ENCODE results near the gene PNRC1. TPM values are rescaled to one million over a fixed set of nuclear protein-coding genes. Genes with fewer than 3 reads are reported as not detected.
A peak's percentile ranks its signal among the peaks of the same experiment; 100 is the strongest.

The PNRC1 gene
- total RNA-seq, 1 donor from 2014 or later: 132 TPM

DNA sequence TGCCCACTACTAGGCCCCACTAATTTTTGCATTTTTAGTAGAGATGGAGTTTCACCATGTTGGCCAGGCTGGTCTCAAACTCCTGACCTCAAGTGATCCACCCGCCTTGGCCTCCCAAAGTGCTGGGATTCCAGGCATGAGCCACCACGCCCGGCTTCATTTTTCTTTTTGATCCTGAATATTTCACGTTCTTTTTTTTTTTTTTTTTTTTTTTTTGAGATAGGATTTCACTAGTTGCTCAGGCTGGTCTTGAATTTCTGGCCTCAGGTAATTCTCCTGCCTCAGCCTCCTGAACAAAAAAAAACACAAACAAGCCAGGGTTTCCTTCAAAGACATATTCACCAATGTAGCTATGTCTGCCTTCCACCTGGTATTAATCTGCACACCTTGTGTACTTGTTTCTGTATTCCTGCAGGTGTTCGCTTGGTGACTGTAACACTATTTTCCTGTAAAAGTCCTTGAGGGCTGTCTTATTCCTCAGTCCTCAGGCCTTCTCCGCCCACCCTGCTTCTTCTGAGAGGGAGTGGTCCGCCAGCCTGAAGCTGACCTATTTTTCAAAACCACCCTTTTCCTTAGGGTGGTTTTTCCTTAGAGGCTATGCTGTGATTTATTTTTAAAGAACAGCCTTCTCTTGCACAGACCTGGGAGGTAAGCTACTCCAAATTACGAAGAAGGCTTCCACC is 36.1 kb upstream of the PNRC1 start:
- no peak overlapping the region for H3K27ac ChIP-seq (ENCODE audit: low read depth, low read length)
- no peaks in the 10 kb centered on the region for H3K4me1 ChIP-seq (ENCODE audit: control insufficient read depth in 3 of 3, insufficient read depth in 3 of 3, low read length in 3 of 3)
- H3K27me3 ChIP-seq (ENCODE audit: control insufficient read depth in 3 of 3, insufficient read depth in 3 of 3, low read length in 3 of 3): no peaks in the 10 kb centered on the region
- no peaks in the 10 kb centered on the region for H3K9me3 ChIP-seq (ENCODE audit: control insufficient read depth in 3 of 3, low read length in 3 of 3)
- H3K36me3 ChIP-seq (ENCODE audit: control insufficient read depth in 3 of 3, insufficient read depth in 3 of 3, low read length in 3 of 3): no peaks in the 10 kb centered on the region
- no peak overlapping the region for H3K9ac ChIP-seq (ENCODE audit: low read depth in 1 of 3, low read length in 3 of 3)
- no peak overlapping the region for H3K4me3 ChIP-seq (ENCODE audit: low read length in 3 of 3)

DNA sequence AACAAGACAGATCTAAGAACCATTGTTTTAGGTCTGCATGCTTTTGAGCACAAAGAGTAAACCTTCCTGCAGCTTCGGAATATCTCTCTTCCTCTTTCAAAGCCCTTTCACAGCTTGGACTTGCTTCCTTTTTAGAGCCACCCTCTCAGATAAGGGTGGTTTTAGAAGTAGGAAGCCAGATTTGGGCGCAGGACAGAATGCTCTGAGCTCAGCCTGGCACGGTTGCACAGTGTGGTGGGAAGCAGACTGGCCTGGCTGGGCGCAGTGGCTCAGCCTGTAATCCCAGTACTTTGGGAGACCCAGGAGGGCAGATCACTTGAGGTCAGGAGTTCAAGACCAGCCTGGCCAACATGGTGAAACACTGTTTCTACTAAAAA is 35.6 kb upstream of the PNRC1 start:
- no peak overlapping the region for H3K27ac ChIP-seq (ENCODE audit: low read depth, low read length)
- no peaks in the 10 kb centered on the region for H3K9me3 ChIP-seq (ENCODE audit: control insufficient read depth in 3 of 3, low read length in 3 of 3)
- H3K9ac ChIP-seq (ENCODE audit: low read depth in 1 of 3, low read length in 3 of 3): no peak overlapping the region
- no peak overlapping the region for H3K4me3 ChIP-seq (ENCODE audit: low read length in 3 of 3)
- H3K4me1 ChIP-seq (ENCODE audit: control insufficient read depth in 3 of 3, insufficient read depth in 3 of 3, low read length in 3 of 3): no peaks in the 10 kb centered on the region
- H3K36me3 ChIP-seq (ENCODE audit: control insufficient read depth in 3 of 3, insufficient read depth in 3 of 3, low read length in 3 of 3): no peaks in the 10 kb centered on the region
- H3K27me3 ChIP-seq (ENCODE audit: control insufficient read depth in 3 of 3, insufficient read depth in 3 of 3, low read length in 3 of 3): no peaks in the 10 kb centered on the region

DNA sequence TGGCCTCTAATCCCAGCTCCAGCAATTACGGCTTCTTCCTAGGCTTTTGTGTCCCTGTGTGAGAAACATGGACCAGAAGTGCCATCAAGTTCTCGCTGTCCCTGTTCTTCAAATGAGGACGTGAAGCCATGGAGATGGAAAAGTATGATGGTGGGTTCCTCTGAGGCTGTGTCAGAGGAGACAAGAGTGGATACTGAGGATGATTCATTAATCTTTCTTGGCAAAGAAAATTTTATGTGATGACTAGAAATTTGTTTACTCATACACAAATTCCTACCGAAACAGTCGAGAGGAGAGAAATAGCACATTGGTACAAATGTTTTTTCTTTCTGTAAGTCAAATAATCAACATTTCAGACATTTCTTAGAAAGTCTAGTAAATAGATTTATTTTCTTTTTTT is 35.0 kb upstream of the PNRC1 start:
- no peaks in the 10 kb centered on the region for H3K36me3 ChIP-seq (ENCODE audit: control insufficient read depth in 3 of 3, insufficient read depth in 3 of 3, low read length in 3 of 3)
- H3K9me3 ChIP-seq (ENCODE audit: control insufficient read depth in 3 of 3, low read length in 3 of 3): no peaks in the 10 kb centered on the region
- H3K27ac ChIP-seq (ENCODE audit: low read depth, low read length): no peak overlapping the region
- H3K27me3 ChIP-seq (ENCODE audit: control insufficient read depth in 3 of 3, insufficient read depth in 3 of 3, low read length in 3 of 3): no peaks in the 10 kb centered on the region
- peaks cover 0 to 3% (median 3%) of the 10 kb centered on the region in 3 donors for H3K4me1 ChIP-seq (ENCODE audit: control insufficient read depth in 3 of 3, insufficient read depth in 3 of 3, low read length in 3 of 3)
- no peak overlapping the region for H3K9ac ChIP-seq (ENCODE audit: low read depth in 1 of 3, low read length in 3 of 3)
- no peak overlapping the region for H3K4me3 ChIP-seq (ENCODE audit: low read length in 3 of 3)

DNA sequence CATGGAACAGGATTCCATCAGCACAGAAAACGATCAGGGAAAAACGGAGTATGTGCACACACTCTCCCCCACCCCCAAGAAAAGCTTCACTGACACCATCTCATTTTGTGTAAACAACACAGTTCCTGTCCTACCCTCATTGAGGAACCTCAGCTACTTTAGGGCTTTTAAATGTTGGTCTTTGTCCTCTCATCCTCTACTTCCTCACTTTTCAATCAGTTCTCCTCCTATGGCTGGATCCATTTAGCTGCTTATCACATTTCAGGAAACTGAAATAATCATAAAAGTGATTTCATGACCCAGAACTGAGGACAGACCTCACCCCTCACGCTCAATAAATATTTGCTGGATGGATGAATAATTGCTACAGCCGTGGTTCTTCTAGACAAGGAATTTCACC is 33.1 kb upstream of the PNRC1 start:
- H3K27ac ChIP-seq (ENCODE audit: low read depth, low read length): no peak overlapping the region
- peaks cover 0 to 6% (median 3%) of the 10 kb centered on the region in 3 donors for H3K4me1 ChIP-seq (ENCODE audit: control insufficient read depth in 3 of 3, insufficient read depth in 3 of 3, low read length in 3 of 3)
- no peak overlapping the region for H3K4me3 ChIP-seq (ENCODE audit: low read length in 3 of 3)
- H3K9ac ChIP-seq (ENCODE audit: low read depth in 1 of 3, low read length in 3 of 3): no peak overlapping the region
- H3K36me3 ChIP-seq (ENCODE audit: control insufficient read depth in 3 of 3, insufficient read depth in 3 of 3, low read length in 3 of 3): no peaks in the 10 kb centered on the region
- no peaks in the 10 kb centered on the region for H3K27me3 ChIP-seq (ENCODE audit: control insufficient read depth in 3 of 3, insufficient read depth in 3 of 3, low read length in 3 of 3)
- H3K9me3 ChIP-seq (ENCODE audit: control insufficient read depth in 3 of 3, low read length in 3 of 3): no peaks in the 10 kb centered on the region

DNA sequence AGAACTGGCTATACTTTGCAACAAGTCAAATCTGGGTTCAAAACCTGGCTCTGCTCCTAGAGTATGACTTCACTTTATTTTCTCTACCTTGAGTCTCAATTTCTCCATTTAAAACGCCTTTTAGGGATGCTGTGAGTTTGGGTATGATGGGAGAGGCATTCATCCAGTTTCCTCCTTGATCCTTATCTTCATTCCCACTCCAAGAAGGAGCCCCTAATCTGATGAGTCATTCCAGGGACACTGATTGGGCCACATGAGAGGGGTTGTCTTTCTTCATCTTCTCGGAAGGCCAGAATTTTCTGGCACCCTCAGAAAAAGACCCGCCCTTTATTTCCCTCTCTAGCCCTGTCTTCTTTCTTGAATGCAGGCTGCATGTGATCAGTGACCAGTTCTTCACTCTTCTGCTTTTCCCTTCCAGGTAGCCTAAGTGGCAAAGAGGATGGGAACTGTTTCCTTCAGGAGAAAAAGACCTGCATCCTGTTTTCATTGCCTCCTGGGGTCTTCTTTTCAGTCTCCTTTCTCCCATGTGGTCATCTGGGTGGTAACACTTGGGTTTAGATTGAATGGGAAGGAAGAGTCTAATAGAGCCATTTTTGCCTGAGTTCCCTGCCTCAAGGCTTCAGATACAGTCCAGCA is 32.1 kb upstream of the PNRC1 start:
- no peaks in the 10 kb centered on the region for H3K36me3 ChIP-seq (ENCODE audit: control insufficient read depth in 3 of 3, insufficient read depth in 3 of 3, low read length in 3 of 3)
- H3K9ac ChIP-seq (ENCODE audit: low read depth in 1 of 3, low read length in 3 of 3): no peak overlapping the region
- no peak overlapping the region for H3K27ac ChIP-seq (ENCODE audit: low read depth, low read length)
- no peaks in the 10 kb centered on the region for H3K27me3 ChIP-seq (ENCODE audit: control insufficient read depth in 3 of 3, insufficient read depth in 3 of 3, low read length in 3 of 3)
- peaks cover 0 to 6% (median 3%) of the 10 kb centered on the region in 3 donors for H3K4me1 ChIP-seq (ENCODE audit: control insufficient read depth in 3 of 3, insufficient read depth in 3 of 3, low read length in 3 of 3)
- no peaks in the 10 kb centered on the region for H3K9me3 ChIP-seq (ENCODE audit: control insufficient read depth in 3 of 3, low read length in 3 of 3)
- H3K4me3 ChIP-seq (ENCODE audit: low read length in 3 of 3): no peak overlapping the region

DNA sequence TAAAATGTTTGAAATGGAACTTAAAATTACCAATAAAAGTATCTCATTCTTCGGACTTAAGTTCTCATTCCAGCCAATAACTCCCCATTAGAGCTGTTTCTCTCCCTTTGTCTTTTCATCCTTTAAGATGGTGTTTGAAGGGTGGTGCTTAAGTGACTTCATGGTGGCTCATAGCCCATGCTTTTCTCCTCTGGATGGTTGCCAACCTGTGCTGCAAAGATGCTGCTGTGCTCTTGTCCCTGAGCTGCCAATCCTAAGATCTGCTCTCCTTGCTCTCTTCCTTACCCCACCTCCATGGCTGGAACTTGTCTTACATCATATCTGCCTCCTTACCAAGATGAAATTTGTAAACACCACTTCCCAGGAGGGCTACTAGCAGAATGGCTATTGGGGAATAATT is 31.6 kb upstream of the PNRC1 start:
- no peaks in the 10 kb centered on the region for H3K36me3 ChIP-seq (ENCODE audit: control insufficient read depth in 3 of 3, insufficient read depth in 3 of 3, low read length in 3 of 3)
- no peaks in the 10 kb centered on the region for H3K9me3 ChIP-seq (ENCODE audit: control insufficient read depth in 3 of 3, low read length in 3 of 3)
- no peak overlapping the region for H3K9ac ChIP-seq (ENCODE audit: low read depth in 1 of 3, low read length in 3 of 3)
- no peak overlapping the region for H3K4me3 ChIP-seq (ENCODE audit: low read length in 3 of 3)
- no peaks in the 10 kb centered on the region for H3K27me3 ChIP-seq (ENCODE audit: control insufficient read depth in 3 of 3, insufficient read depth in 3 of 3, low read length in 3 of 3)
- peaks cover 0 to 6% (median 3%) of the 10 kb centered on the region in 3 donors for H3K4me1 ChIP-seq (ENCODE audit: control insufficient read depth in 3 of 3, insufficient read depth in 3 of 3, low read length in 3 of 3)
- H3K27ac ChIP-seq (ENCODE audit: low read depth, low read length): no peak overlapping the region

DNA sequence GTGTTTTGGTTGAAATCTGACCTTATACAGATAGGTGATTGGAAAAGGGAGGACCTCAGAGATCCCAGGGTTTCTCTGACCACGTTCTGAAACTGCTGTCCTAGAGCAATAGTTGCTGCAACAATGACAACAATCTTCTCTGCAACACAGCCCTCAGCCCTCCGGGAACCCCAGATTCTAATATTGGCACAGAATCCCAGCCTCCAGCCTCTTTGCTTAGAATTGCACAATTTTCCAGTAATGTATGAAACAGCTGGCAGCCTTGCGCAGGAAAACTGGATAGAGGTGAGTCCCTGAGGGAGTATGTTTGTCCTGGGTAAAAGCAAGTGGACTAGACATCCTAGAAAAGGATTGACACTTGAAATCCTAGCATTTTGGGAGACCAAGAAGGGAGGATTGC is 30.4 kb upstream of the PNRC1 start:
- no peak overlapping the region for H3K9ac ChIP-seq (ENCODE audit: low read depth in 1 of 3, low read length in 3 of 3)
- H3K36me3 ChIP-seq (ENCODE audit: control insufficient read depth in 3 of 3, insufficient read depth in 3 of 3, low read length in 3 of 3): no peaks in the 10 kb centered on the region
- peak overlapping the region; percentile 28 for H3K27ac ChIP-seq (ENCODE audit: low read depth, low read length)
- H3K4me1 ChIP-seq (ENCODE audit: control insufficient read depth in 3 of 3, insufficient read depth in 3 of 3, low read length in 3 of 3): peaks cover 0 to 6% (median 3%) of the 10 kb centered on the region in 3 donors
- H3K27me3 ChIP-seq (ENCODE audit: control insufficient read depth in 3 of 3, insufficient read depth in 3 of 3, low read length in 3 of 3): no peaks in the 10 kb centered on the region
- no peak overlapping the region for H3K4me3 ChIP-seq (ENCODE audit: low read length in 3 of 3)
- H3K9me3 ChIP-seq (ENCODE audit: control insufficient read depth in 3 of 3, low read length in 3 of 3): no peaks in the 10 kb centered on the region

DNA sequence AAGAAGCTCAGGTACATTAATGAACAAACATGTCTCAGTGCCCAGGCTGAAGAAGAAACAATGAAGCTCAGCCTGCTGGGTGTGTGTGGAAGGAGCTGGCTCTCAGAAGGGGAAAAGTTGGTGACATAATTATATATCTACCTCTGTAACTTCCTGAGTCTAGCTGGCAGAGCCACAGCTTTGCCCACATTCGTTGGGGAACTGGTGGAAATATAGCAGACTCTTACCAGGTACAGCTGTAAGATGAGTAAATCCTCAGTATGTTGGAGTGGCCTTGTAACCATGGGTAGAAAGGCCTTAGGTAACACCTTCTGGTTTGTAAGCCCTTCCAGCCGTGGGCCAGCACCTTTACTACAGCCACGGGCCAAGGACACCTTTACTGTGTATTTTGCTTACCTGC is 29.9 kb upstream of the PNRC1 start:
- peaks cover 0 to 6% (median 3%) of the 10 kb centered on the region in 3 donors for H3K4me1 ChIP-seq (ENCODE audit: control insufficient read depth in 3 of 3, insufficient read depth in 3 of 3, low read length in 3 of 3)
- H3K36me3 ChIP-seq (ENCODE audit: control insufficient read depth in 3 of 3, insufficient read depth in 3 of 3, low read length in 3 of 3): no peaks in the 10 kb centered on the region
- H3K27ac ChIP-seq (ENCODE audit: low read depth, low read length): peak overlapping the region; percentile 28

DNA sequence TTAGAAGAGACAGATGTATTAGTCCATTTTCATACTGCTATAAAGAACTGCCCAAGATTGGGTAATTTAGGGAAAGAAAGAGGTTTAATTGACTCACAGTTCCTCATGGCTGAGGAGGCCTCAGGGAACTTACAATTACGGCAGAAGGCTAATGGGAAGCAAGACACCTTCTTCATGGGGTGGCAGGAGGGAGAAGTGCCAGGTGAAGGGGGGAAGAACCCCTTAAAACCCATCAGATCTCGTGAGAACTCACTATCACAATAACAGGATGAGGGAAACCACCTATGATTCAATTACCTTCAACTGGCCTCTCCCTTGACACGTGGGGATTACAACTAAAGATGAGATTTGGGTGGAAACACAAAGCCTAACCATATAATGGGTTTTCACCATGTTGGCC is 28.9 kb upstream of the PNRC1 start:
- H3K9me3 ChIP-seq (ENCODE audit: control insufficient read depth in 3 of 3, low read length in 3 of 3): no peaks in the 10 kb centered on the region
- no peaks in the 10 kb centered on the region for H3K27me3 ChIP-seq (ENCODE audit: control insufficient read depth in 3 of 3, insufficient read depth in 3 of 3, low read length in 3 of 3)
- H3K27ac ChIP-seq (ENCODE audit: low read depth, low read length): no peak overlapping the region
- no peak overlapping the region for H3K4me3 ChIP-seq (ENCODE audit: low read length in 3 of 3)
- no peak overlapping the region for H3K9ac ChIP-seq (ENCODE audit: low read depth in 1 of 3, low read length in 3 of 3)
- peaks cover 0 to 6% (median 3%) of the 10 kb centered on the region in 3 donors for H3K4me1 ChIP-seq (ENCODE audit: control insufficient read depth in 3 of 3, insufficient read depth in 3 of 3, low read length in 3 of 3)
- H3K36me3 ChIP-seq (ENCODE audit: control insufficient read depth in 3 of 3, insufficient read depth in 3 of 3, low read length in 3 of 3): no peaks in the 10 kb centered on the region

More for the DNA sequence above, 29.9 kb upstream of the PNRC1 start:
- no peak overlapping the region for H3K9ac ChIP-seq (ENCODE audit: low read depth in 1 of 3, low read length in 3 of 3)
- H3K27me3 ChIP-seq (ENCODE audit: control insufficient read depth in 3 of 3, insufficient read depth in 3 of 3, low read length in 3 of 3): no peaks in the 10 kb centered on the region
- no peaks in the 10 kb centered on the region for H3K9me3 ChIP-seq (ENCODE audit: control insufficient read depth in 3 of 3, low read length in 3 of 3)
- no peak overlapping the region for H3K4me3 ChIP-seq (ENCODE audit: low read length in 3 of 3)

DNA sequence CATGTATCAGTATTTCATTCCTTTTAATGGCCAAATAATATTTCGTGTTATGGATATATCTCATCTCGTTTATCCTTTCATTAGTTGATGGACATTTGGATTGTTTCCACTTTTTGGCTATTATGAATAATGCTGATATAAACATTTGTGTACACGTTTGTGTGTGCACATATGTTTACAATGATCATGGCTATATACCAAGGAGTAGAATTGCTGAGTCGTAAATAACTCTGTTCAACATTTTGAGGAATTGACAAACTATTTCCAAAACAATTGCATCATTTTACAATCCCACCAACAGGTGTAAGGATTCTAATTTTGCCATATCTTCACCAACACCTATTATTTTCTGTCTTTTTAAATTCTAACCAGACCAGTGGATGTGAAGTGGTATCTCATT is 26.3 kb upstream of the PNRC1 start:
- H3K27me3 ChIP-seq (ENCODE audit: control insufficient read depth in 3 of 3, insufficient read depth in 3 of 3, low read length in 3 of 3): no peaks in the 10 kb centered on the region
- no peak overlapping the region for H3K27ac ChIP-seq (ENCODE audit: low read depth, low read length)
- H3K9ac ChIP-seq (ENCODE audit: low read depth in 1 of 3, low read length in 3 of 3): no peak overlapping the region
- no peaks in the 10 kb centered on the region for H3K9me3 ChIP-seq (ENCODE audit: control insufficient read depth in 3 of 3, low read length in 3 of 3)
- no peak overlapping the region for H3K4me3 ChIP-seq (ENCODE audit: low read length in 3 of 3)
- no peaks in the 10 kb centered on the region for H3K36me3 ChIP-seq (ENCODE audit: control insufficient read depth in 3 of 3, insufficient read depth in 3 of 3, low read length in 3 of 3)
- H3K4me1 ChIP-seq (ENCODE audit: control insufficient read depth in 3 of 3, insufficient read depth in 3 of 3, low read length in 3 of 3): peaks cover 0 to 6% (median 3%) of the 10 kb centered on the region in 3 donors

All from skeletal muscle tissue (tissue), 4 donors.